ENCODE measurements around the gene EPOP.

The EPOP gene

DNA sequence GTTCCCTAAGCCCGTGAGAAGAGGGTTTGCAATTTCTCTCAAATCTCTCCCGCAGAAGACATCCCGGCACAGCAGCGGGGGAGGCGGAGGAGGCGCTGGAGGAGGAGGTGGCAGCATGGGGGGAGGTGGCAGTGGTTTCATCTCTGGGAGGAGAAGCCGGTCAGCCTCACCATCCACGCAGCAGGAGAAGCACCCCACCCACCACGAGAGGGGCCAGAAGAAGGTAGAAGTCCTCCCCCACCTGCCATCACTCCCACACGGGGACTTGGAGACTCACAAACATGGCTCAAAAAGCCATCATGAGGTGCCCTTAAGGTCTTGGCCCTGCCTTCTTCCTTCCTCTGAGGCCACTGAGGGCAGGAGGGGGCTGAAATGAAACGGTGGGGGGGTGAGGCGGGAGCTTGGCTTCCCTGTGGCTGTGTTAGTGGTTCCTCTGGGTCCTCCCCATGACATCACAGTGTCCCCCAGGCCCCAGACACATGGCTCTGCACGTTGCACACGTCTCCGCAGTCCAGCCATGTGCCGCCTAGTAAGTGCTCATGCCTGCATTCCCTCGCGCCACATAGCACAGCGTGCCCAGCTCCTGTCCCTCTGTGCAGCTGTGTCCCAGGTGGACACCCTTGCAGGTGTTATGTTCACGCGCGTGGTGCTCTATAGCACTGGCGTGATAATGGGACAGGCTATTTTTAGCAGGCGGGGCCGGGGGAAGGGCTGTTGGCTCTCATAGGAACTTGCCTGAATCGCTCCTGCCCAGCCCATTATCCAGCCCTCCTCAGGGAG lies 37.2 kb upstream of the EPOP start:
- CTCF ChIA-PET = no interaction called here
- peak overlapping the region; percentile 5 for H3K27ac ChIP-seq
- TF ChIP-seq, protein P1, sequence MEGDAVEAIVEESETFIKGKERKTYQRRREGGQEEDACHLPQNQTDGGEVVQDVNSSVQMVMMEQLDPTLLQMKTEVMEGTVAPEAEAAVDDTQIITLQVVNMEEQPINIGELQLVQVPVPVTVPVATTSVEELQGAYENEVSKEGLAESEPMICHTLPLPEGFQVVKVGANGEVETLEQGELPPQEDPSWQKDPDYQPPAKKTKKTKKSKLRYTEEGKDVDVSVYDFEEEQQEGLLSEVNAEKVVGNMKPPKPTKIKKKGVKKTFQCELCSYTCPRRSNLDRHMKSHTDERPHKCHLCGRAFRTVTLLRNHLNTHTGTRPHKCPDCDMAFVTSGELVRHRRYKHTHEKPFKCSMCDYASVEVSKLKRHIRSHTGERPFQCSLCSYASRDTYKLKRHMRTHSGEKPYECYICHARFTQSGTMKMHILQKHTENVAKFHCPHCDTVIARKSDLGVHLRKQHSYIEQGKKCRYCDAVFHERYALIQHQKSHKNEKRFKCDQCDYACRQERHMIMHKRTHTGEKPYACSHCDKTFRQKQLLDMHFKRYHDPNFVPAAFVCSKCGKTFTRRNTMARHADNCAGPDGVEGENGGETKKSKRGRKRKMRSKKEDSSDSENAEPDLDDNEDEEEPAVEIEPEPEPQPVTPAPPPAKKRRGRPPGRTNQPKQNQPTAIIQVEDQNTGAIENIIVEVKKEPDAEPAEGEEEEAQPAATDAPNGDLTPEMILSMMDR (conservative IDR thresholded peaks at IDR 0.05; ENCODE audit: low read depth) = no peak
- DNase-seq (ENCODE audit: low spot score) = no peak
- POLR2A ChIA-PET (ENCODE audit: low non-redundant PET) = no interaction called here

DNA sequence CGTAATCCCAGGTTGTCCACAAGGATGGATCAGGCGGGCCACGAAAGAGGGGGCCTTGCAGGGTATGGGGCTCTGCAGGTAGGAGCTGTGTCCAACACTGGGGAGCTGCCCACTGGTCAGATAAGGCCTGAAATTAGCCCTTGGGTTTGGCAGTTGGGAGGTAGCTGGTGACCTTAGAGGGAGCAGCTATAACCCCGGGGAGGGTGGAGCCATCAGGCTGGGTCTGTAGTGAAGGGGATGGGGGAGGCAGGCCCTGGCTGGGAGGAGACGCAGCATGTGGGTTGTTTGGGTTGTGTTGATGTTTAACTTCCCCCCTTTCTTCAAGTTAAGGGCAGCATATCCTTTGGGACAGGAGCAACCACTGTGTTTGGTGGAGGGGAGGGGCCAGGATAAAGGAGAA lies 36.2 kb upstream of the EPOP start:
- POLR2A ChIA-PET (ENCODE audit: low non-redundant PET) = no interaction called here
- TF ChIP-seq, protein P1 (conservative IDR thresholded peaks at IDR 0.05; ENCODE audit: low read depth) = no peak
- no peak for DNase-seq (ENCODE audit: low spot score)
- H3K27ac ChIP-seq = peak overlapping the region; percentile 5
- CTCF ChIA-PET = interaction anchor here (0.5 to 1.2 kb wide), 2 partner anchors 24 to 34 kb away, joined by 3 to 6 read pairs; no protein-coding TSS in a partner anchor

DNA sequence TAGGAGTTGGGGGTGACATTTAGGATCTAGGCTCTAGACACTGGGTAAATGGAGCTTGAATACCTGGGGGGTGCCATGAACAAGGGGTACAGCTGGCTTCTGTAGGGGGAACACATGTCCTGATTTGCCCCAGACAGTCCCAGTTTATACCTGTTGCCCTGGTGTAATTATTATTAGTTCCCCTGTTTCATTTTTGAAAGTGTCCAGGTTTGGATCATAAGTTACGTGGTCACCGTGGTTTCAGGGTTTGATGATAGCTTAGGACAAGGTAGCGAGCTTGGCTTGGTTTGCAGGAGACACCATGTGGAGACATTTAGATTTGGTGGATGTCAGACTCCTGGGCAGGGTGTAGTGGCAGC lies 35.8 kb upstream of the EPOP start:
- ChIA-PET CTCF (interaction anchor here (0.5 to 1.2 kb wide), 3 partner anchors 13 to 34 kb away, joined by 3 to 6 read pairs (median 3); no protein-coding TSS in a partner anchor), POLR2A (ENCODE audit: low non-redundant PET) (no interaction called here)
- no peak for DNase-seq (ENCODE audit: low spot score)
- TF ChIP-seq, protein P1 (conservative IDR thresholded peaks at IDR 0.05; ENCODE audit: low read depth) = no peak
- H3K27ac ChIP-seq = peak overlapping the region; percentile 49

DNA sequence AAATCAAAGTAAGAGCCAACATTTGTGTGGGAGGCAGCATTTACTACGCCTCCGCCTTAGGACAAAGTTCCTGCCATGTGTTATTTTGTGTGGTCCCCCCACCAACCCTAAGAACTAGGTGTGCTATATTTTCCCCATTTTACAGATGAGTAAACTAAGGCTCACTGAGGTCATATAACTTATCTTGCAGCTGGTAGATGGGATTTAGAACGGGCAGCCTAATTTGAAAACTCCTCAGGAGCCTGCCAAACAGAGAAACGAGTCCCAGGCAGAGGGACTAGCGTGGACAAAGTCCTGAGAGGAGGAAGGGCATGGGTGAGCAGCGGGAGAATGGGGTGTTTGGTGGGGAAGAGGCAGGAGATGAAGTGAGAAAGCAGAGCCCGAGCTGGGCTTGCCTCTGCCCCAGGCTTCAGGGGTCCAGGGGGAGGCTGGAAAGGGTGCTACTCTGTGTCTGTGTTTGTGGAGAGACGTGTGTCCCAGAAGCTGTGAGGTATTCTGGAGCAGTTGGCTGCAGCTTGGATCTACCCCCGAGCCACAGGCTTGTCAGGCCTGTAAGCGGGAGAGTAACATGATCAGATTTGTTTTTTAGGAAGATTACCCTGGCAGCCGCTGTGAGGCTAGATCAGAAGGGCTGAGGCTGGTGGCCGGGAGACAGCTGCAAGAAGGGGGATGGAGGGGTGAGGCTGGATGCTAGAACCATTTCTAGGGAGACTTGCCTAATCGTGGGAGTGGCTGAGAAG lies 35.3 kb upstream of the EPOP start:
- peak overlapping the region; percentile 49 for H3K27ac ChIP-seq
- CTCF ChIA-PET = interaction anchor here (0.5 to 1.2 kb wide), 3 partner anchors 12 to 33 kb away, joined by 3 to 4 read pairs (median 3); no protein-coding TSS in a partner anchor
- TF ChIP-seq, protein P1 (conservative IDR thresholded peaks at IDR 0.05; ENCODE audit: low read depth) = no peak
- DNase-seq (ENCODE audit: low spot score) = no peak
- POLR2A ChIA-PET (ENCODE audit: low non-redundant PET) = interaction anchor here (1.0 kb wide), 1 partner anchor 23 kb away, joined by 4 read pairs; no protein-coding TSS in a partner anchor

DNA sequence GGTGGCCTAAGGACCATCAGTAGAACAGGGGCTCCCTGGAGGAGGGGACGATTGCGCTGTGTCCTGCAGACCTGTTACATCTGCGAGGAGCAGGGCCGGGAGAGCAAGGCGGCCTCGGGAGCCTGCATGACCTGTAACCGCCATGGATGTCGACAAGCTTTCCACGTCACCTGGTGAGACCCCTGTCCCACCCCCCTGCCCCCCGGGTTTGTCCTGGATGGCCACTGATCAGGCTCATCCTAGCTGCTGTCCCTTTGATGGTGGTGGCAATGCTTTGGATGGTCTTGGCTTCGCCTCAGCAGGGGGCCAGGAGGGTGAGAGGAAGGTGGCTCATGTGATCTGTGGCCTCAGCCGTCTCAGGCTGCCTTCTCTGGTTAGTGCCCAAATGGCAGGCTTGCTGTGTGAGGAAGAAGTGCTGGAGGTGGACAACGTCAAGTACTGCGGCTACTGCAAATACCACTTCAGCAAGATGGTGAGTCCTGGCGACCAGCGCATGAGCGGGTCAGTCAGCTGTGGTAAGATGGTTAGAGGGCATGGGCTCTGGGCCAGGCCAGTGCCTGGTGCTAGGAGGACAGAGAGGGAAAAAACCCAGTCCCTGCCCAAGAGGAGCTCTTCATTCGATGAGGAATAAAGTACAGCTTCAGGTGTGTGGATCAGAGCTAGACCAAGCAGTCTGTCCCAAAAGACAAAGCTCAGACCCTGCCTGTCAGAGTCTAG lies 34.5 kb upstream of the EPOP start:
- DNase-seq (ENCODE audit: low spot score) = no peak
- H3K27ac ChIP-seq = 0 out of 2 replicates have a peak overlapping the region, but pooled peaks have one; percentile 16
- CTCF ChIA-PET = interaction anchor here (0.5 to 0.6 kb wide), 2 partner anchors 12 to 35 kb away, joined by 3 to 4 read pairs; no protein-coding TSS in a partner anchor
- TF ChIP-seq, protein P1 (conservative IDR thresholded peaks at IDR 0.05; ENCODE audit: low read depth) = no peak
- POLR2A ChIA-PET (ENCODE audit: low non-redundant PET) = interaction anchor here (1.0 kb wide), 1 partner anchor 22 kb away, joined by 4 read pairs; no protein-coding TSS in a partner anchor

All from RWPE1 (cell line).